ENCODE measurements around the gene PRSS1. TPM values are rescaled to one million over a fixed set of nuclear protein-coding genes. Genes with fewer than 3 reads are reported as not detected.
"Not testable (repeated sequence)": the region's sequence is repeated elsewhere in the genome, so short reads cannot be mapped to it uniquely, and the experiment has no call there.

The PRSS1 gene
- total and polyA plus RNA-seq, 2 donors (not counting 1 experiment from before 2014, with no cell fraction given): not detected

DNA sequence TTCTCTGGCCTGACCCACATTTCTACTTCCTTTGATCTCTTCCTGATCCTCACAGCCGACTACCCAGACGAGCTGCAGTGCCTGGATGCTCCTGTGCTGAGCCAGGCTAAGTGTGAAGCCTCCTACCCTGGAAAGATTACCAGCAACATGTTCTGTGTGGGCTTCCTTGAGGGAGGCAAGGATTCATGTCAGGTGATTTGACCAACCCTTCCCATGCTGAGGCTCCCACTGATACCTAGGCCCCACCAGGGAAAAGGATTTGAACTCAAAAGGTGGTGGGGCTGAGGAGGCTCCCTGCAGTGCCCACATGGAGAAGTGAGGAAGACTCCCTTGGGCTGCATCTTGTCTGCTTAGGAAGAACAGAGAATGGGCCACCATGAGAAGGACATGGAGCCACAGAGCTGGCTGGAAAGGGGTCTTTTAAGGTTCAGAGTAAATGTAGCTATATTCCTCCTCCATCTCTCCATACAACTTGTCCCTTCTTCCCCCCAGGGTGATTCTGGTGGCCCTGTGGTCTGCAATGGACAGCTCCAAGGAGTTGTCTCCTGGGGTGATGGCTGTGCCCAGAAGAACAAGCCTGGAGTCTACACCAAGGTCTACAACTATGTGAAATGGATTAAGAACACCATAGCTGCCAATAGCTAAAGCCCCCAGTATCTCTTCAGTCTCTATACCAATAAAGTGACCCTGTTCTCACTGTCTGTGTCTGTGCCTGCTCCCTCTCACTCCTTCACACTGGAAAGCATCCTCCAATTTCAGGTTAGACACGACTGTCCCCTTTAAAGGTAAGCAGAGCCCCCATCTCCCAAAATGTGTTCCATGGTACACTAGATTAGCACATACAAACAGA, 3.3 kb downstream of the PRSS1 start:
- WGBS (ENCODE audit: insufficient coverage): no CpG with 5 or more reads among the region's 3 CpGs
- Histone ChIP-seq H3K4me3 (ENCODE audit: control extremely low read depth in 1 of 5, extremely low read depth in 1 of 5, insufficient read depth in 1 of 5, low read depth in 2 of 5, low read length in 4 of 5) (no peak overlapping the region), H4K20me1 (ENCODE audit: control insufficient read depth, insufficient read depth, low read length, poor library complexity, severe bottlenecking) (no peaks in the 10 kb centered on the region), H3K36me3 (replicated peaks in 1 of 2; ENCODE audit: control extremely low read depth in 1 of 2, control insufficient read depth in 1 of 2, extremely low read depth in 1 of 2, insufficient read depth in 2 of 2, low read length in 1 of 2) (no peaks in the 10 kb centered on the region), H3K79me2 (ENCODE audit: control insufficient read depth, insufficient read depth, low read length) (no peaks in the 10 kb centered on the region), H2AFZ (ENCODE audit: insufficient read depth, low read depth, low read length, poor library complexity, severe bottlenecking) (no peak overlapping the region), H3K27ac (ENCODE audit: low read length in 2 of 2) (no peak overlapping the region), H3K4me2 (replicated peaks; ENCODE audit: low read depth, low read length, poor library complexity, severe bottlenecking) (no peak overlapping the region), H3K9me3 (ENCODE audit: control extremely low read depth in 1 of 3, control insufficient read depth in 2 of 3, insufficient read depth in 1 of 3, low read length in 2 of 3) (no peaks in the 10 kb centered on the region), H3K4me1 (ENCODE audit: control insufficient read depth in 2 of 2, insufficient read depth in 2 of 2, low read length in 2 of 2) (no peaks in the 10 kb centered on the region), H3K27me3 (replicated peaks in 1 of 4; ENCODE audit: control extremely low read depth in 1 of 4, control insufficient read depth in 3 of 4, insufficient read depth in 4 of 4, low read length in 3 of 4) (peaks cover 0 to 4% (median 0%) of the 10 kb centered on the region in 4 experiments), H3K9ac (ENCODE audit: low read length) (no peak overlapping the region)
- Mint-ChIP-seq H3K27ac (no peak overlapping the region), H3K27me3 (peaks cover 10% of the 10 kb centered on the region), H3K9me3 (ENCODE audit: insufficient read depth) (no peaks in the 10 kb centered on the region), H3K4me3 (no peak overlapping the region), H3K4me1 (no peaks in the 10 kb centered on the region)
- TF ChIP-seq, protein P1, sequence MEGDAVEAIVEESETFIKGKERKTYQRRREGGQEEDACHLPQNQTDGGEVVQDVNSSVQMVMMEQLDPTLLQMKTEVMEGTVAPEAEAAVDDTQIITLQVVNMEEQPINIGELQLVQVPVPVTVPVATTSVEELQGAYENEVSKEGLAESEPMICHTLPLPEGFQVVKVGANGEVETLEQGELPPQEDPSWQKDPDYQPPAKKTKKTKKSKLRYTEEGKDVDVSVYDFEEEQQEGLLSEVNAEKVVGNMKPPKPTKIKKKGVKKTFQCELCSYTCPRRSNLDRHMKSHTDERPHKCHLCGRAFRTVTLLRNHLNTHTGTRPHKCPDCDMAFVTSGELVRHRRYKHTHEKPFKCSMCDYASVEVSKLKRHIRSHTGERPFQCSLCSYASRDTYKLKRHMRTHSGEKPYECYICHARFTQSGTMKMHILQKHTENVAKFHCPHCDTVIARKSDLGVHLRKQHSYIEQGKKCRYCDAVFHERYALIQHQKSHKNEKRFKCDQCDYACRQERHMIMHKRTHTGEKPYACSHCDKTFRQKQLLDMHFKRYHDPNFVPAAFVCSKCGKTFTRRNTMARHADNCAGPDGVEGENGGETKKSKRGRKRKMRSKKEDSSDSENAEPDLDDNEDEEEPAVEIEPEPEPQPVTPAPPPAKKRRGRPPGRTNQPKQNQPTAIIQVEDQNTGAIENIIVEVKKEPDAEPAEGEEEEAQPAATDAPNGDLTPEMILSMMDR (IDR thresholded peaks at IDR 0.05): no peak
- no peak for TF ChIP-seq EZH2 (IDR thresholded peaks at IDR 0.05; ENCODE audit: borderline replicate concordance, insufficient read depth, low read depth, low read length, poor library complexity, severe bottlenecking)
- POLR2A ChIA-PET: no interaction called here
- DNase-seq (no peak), ATAC-seq (ENCODE audit: low read depth) (no peak)
- CTCF ChIA-PET: no interaction called here
- intact Hi-C loops (cut with micrococcal nuclease): no loop called here

DNA sequence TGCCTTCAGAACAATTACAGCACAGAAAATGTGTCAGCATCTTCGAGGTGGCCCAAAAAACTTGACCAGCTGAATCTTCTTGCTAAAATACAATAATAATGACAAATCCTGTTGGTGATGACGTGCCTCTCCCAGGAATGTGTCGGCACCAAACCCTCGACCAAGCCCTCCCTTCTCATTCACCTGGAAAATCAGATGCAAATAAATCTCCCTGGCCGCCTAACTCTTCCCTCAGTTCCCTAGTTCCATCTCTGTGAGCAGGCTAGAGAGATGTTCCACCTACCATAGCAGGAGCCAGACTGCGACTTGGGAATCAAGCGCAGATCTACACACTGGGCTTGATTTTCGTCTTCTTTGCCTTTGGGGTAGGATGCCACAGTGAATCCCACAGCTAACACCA, 4.1 kb downstream of the PRSS1 start:
- WGBS (ENCODE audit: insufficient coverage): 73% methylated on average over 5 of the region's 8 CpGs
- Histone ChIP-seq H3K4me1 (ENCODE audit: control insufficient read depth in 2 of 2, insufficient read depth in 2 of 2, low read length in 2 of 2) (no peaks in the 10 kb centered on the region), H3K27ac (ENCODE audit: low read length in 2 of 2) (no peak overlapping the region), H3K9ac (ENCODE audit: low read length) (no peak overlapping the region), H3K4me3 (ENCODE audit: control extremely low read depth in 1 of 5, extremely low read depth in 1 of 5, insufficient read depth in 1 of 5, low read depth in 2 of 5, low read length in 4 of 5) (no peak overlapping the region), H3K27me3 (replicated peaks in 1 of 4; ENCODE audit: control extremely low read depth in 1 of 4, control insufficient read depth in 3 of 4, insufficient read depth in 4 of 4, low read length in 3 of 4) (peaks cover 0 to 4% (median 0%) of the 10 kb centered on the region in 4 experiments), H3K79me2 (ENCODE audit: control insufficient read depth, insufficient read depth, low read length) (no peaks in the 10 kb centered on the region), H3K9me3 (ENCODE audit: control extremely low read depth in 1 of 3, control insufficient read depth in 2 of 3, insufficient read depth in 1 of 3, low read length in 2 of 3) (no peaks in the 10 kb centered on the region), H3K36me3 (replicated peaks in 1 of 2; ENCODE audit: control extremely low read depth in 1 of 2, control insufficient read depth in 1 of 2, extremely low read depth in 1 of 2, insufficient read depth in 2 of 2, low read length in 1 of 2) (no peaks in the 10 kb centered on the region), H2AFZ (ENCODE audit: insufficient read depth, low read depth, low read length, poor library complexity, severe bottlenecking) (no peak overlapping the region), H3K4me2 (replicated peaks; ENCODE audit: low read depth, low read length, poor library complexity, severe bottlenecking) (no peak overlapping the region), H4K20me1 (ENCODE audit: control insufficient read depth, insufficient read depth, low read length, poor library complexity, severe bottlenecking) (no peaks in the 10 kb centered on the region)
- intact Hi-C loops (cut with micrococcal nuclease): no loop called here
- H3K4me1 Mint-ChIP-seq: no peaks in the 10 kb centered on the region
- no peak overlapping the region for H3K27ac Mint-ChIP-seq
- POLR2A ChIA-PET: no interaction called here
- peaks cover 10% of the 10 kb centered on the region for H3K27me3 Mint-ChIP-seq
- DNase-seq (no peak), ATAC-seq (ENCODE audit: low read depth) (no peak)
- H3K4me3 Mint-ChIP-seq: no peak overlapping the region
- CTCF ChIA-PET: no interaction called here
- no peak for TF ChIP-seq EZH2 (IDR thresholded peaks at IDR 0.05; ENCODE audit: borderline replicate concordance, insufficient read depth, low read depth, low read length, poor library complexity, severe bottlenecking)
- TF ChIP-seq, protein P1 (IDR thresholded peaks at IDR 0.05): no peak
- no peaks in the 10 kb centered on the region for H3K9me3 Mint-ChIP-seq (ENCODE audit: insufficient read depth)

DNA sequence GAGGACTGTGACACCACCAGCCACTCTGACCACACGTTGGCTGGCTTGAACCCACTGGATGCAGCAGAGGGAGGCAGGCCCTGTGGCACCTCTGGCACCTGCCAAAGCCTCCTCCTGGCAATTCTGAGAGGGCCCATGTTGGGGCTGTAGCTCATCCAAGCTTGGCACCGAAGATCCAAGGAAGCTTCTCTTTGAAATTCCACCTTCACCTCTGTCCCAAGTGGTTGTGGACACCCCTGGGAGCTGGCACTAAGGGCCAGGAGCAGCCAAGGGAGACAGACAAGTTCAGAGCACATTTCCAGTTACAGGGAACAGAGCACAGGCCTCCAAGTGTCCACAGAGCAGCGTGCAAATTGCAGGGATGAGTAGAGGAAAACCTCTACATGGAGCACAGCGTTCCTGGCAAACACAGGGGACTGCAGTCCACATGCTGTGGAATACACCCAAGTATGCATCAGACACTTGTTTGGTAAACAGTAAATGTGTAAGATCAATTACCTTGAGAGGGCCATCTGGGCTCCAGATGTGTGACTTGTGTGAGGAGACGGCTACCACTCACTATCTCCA, 4.7 kb downstream of the PRSS1 start:
- H2AFZ ChIP-seq (ENCODE audit: insufficient read depth, low read depth, low read length, poor library complexity, severe bottlenecking); H3K27ac ChIP-seq (ENCODE audit: low read length in 2 of 2); H3K79me2 ChIP-seq (ENCODE audit: control insufficient read depth, insufficient read depth, low read length); H3K4me3 Mint-ChIP-seq; CTCF ChIA-PET; H3K4me1 ChIP-seq (ENCODE audit: control insufficient read depth in 2 of 2, insufficient read depth in 2 of 2, low read length in 2 of 2); H3K36me3 ChIP-seq (replicated peaks in 1 of 2; ENCODE audit: control extremely low read depth in 1 of 2, control insufficient read depth in 1 of 2, extremely low read depth in 1 of 2, insufficient read depth in 2 of 2, low read length in 1 of 2); intact Hi-C loops (cut with micrococcal nuclease); H3K9me3 Mint-ChIP-seq (ENCODE audit: insufficient read depth); H3K27me3 Mint-ChIP-seq; H3K9me3 ChIP-seq (ENCODE audit: control extremely low read depth in 1 of 3, control insufficient read depth in 2 of 3, insufficient read depth in 1 of 3, low read length in 2 of 3); H3K4me1 Mint-ChIP-seq; H3K4me3 ChIP-seq (ENCODE audit: control extremely low read depth in 1 of 5, extremely low read depth in 1 of 5, insufficient read depth in 1 of 5, low read depth in 2 of 5, low read length in 4 of 5); H4K20me1 ChIP-seq (ENCODE audit: control insufficient read depth, insufficient read depth, low read length, poor library complexity, severe bottlenecking); POLR2A ChIA-PET; H3K27me3 ChIP-seq (replicated peaks in 1 of 4; ENCODE audit: control extremely low read depth in 1 of 4, control insufficient read depth in 3 of 4, insufficient read depth in 4 of 4, low read length in 3 of 4); H3K4me2 ChIP-seq (replicated peaks; ENCODE audit: low read depth, low read length, poor library complexity, severe bottlenecking); DNase-seq; ATAC-seq (ENCODE audit: low read depth); H3K27ac Mint-ChIP-seq; H3K9ac ChIP-seq (ENCODE audit: low read length): not testable (repeated sequence)
- 82% methylated on average over 4 of the region's 5 CpGs for WGBS (ENCODE audit: insufficient coverage)

Data from B cell (primary cell).